ENCODE measurements around the gene MACROD2.
"Not testable (repeated sequence)": the region's sequence is repeated elsewhere in the genome, so short reads cannot be mapped to it uniquely, and the experiment has no call there.

MACROD2 gene

GRCh38 chr20:15336011-15336410, 1340.7 kb downstream of the MACROD2 start:
- no peak for DNase-seq

- no peak for DNase-seq
Observed at GRCh38 chr20:15336536-15336935, 1341.2 kb downstream of the MACROD2 start.

GRCh38 chr20:15339264-15339663, 1343.9 kb downstream of the MACROD2 start:
- no peak for DNase-seq

GRCh38 chr20:15342991-15343523, 1347.7 kb downstream of the MACROD2 start:
- DNase-seq = no peak

- DNase-seq = no peak
Observed at GRCh38 chr20:15345287-15345686, 1350.0 kb downstream of the MACROD2 start.

- DNase-seq = no peak
Observed at GRCh38 chr20:15346657-15347280, 1351.5 kb downstream of the MACROD2 start.

GRCh38 chr20:15359056-15359455, 1363.7 kb downstream of the MACROD2 start:
- DNase-seq = no peak

GRCh38 chr20:15362849-15363248, 1367.5 kb downstream of the MACROD2 start:
- no peak for DNase-seq

- no peak for DNase-seq
Observed at GRCh38 chr20:15364781-15365180, 1369.5 kb downstream of the MACROD2 start.

- no peak for DNase-seq
Observed at GRCh38 chr20:15370370-15370769, 1375.1 kb downstream of the MACROD2 start.

GRCh38 chr20:15374682-15375081, 1379.4 kb downstream of the MACROD2 start:
- DNase-seq = no peak

- DNase-seq = no peak
Observed at GRCh38 chr20:15375836-15376235, 1380.5 kb downstream of the MACROD2 start.

GRCh38 chr20:15377603-15378002, 1382.3 kb downstream of the MACROD2 start:
- DNase-seq = not testable (repeated sequence)

- DNase-seq = no peak
Observed at GRCh38 chr20:15378151-15378550, 1382.8 kb downstream of the MACROD2 start.

GRCh38 chr20:15379681-15380296, 1384.5 kb downstream of the MACROD2 start:
- DNase-seq = no peak

GRCh38 chr20:15380770-15381169, 1385.5 kb downstream of the MACROD2 start:
- no peak for DNase-seq

- no peak for DNase-seq
Observed at GRCh38 chr20:15387228-15387627, 1391.9 kb downstream of the MACROD2 start.

GRCh38 chr20:15395457-15395856, 1400.1 kb downstream of the MACROD2 start:
- DNase-seq = no peak

GRCh38 chr20:15396026-15396425, 1400.7 kb downstream of the MACROD2 start:
- DNase-seq = no peak

- DNase-seq = no peak
Observed at GRCh38 chr20:15396900-15397299, 1401.6 kb downstream of the MACROD2 start.

GRCh38 chr20:15399781-15400180, 1404.5 kb downstream of the MACROD2 start:
- DNase-seq = no peak

GRCh38 chr20:15406072-15406471, 1410.8 kb downstream of the MACROD2 start:
- DNase-seq = no peak

- no peak for DNase-seq
Observed at GRCh38 chr20:15411781-15412180, 1416.5 kb downstream of the MACROD2 start.

GRCh38 chr20:15415908-15416307, 1420.6 kb downstream of the MACROD2 start:
- no peak for DNase-seq

GRCh38 chr20:15419856-15420255, 1424.5 kb downstream of the MACROD2 start:
- no peak for DNase-seq
